Thyroid gland (tissue), 4 donors: ENCODE measurements around the gene UBE2E2. TPM values are rescaled to one million over a fixed set of nuclear protein-coding genes. Genes with fewer than 3 reads are reported as not detected.

Experiments
- DNase-seq, 2 donors: peaks; one replicate each; pipeline ENCODE4 v3.0.0-alpha.2; 2019
- H3K27ac ChIP-seq, 3 donors: fragments of 200-600 bp; sonication (generic); 1 replicate in 2 of 3; 2 replicates in 1 of 3; pipeline ENCODE4 v1.5.1; 2016 to 2019; ENCODE audit warnings: mild to moderate bottlenecking in 1 of 3, moderate library complexity in 1 of 3
- H3K27me3 ChIP-seq: fragments of 200-600 bp; sonication (generic); one replicate; pipeline ENCODE4 v1.5.1; 2019
- H3K36me3 ChIP-seq, 2 donors: fragments of 200-600 bp; sonication (generic); one replicate each; pipeline ENCODE4 v1.5.1; 2016 to 2019
- H3K4me1 ChIP-seq, 2 donors: fragments of 200-600 bp; sonication (generic); one replicate each; pipeline ENCODE4 v1.5.1; 2017 to 2019
- H3K4me3 ChIP-seq, 3 donors: fragments of 200-600 bp; sonication (generic); replicated peaks in 1 of 3; 1 replicate in 2 of 3; 2 replicates in 1 of 3; pipeline ENCODE4 v1.5.1; 2016; ENCODE audit warnings: mild to moderate bottlenecking in 1 of 3
- H3K9me3 ChIP-seq: fragments of 200-600 bp; sonication (generic); one replicate; pipeline ENCODE4 v1.5.1; 2017
- CTCF ChIP-seq, 6 experiments: fragments of 200-600 bp in 3 of 6; fragments of 450-650 bp in 3 of 6; sonication (generic) in 3 of 6; IDR thresholded peaks; one replicate each; pipeline ENCODE4 v1.5.1; 2016 to 2019; ENCODE audit warnings: antibody characterized with exemption in 6 of 6, mild to moderate bottlenecking in 2 of 6, inconsistent platforms in 1 of 6, moderate library complexity in 1 of 6
- POLR2A ChIP-seq, 2 donors: fragments of 450-650 bp; IDR thresholded peaks; one replicate each; pipeline ENCODE4 v1.6.1; 2017; ENCODE audit warnings: antibody characterized with exemption in 2 of 2, mild to moderate bottlenecking in 2 of 2, moderate library complexity in 1 of 2
- WGBS, 2 donors: methylation state at CpG; one replicate each; pipeline ENCODE4 v1.1.5; 2017; 5-methylcytosine and 5-hydroxymethylcytosine counted together
- intact Hi-C: fragments of 100-400 bp; cut with DNase I; formaldehyde crosslinking; loops from one replicate; pipeline ENCODE4 v1.15.1; 2023
- total RNA-seq, 4 donors: library from RNA; depleted of rRNA; stranded (reverse); fragments of >200 nt; gene quantifications; one replicate each; pipeline ENCODE4 v1.2.3, GENCODE V29; 2016

Gene UBE2E2
- total RNA-seq, 4 donors from 2014 or later: 28.5 to 46.0 (median 38.4) TPM

- no peak for DNase-seq
- Histone ChIP-seq H3K27ac (no peak overlapping the region), H3K4me3 (no peak overlapping the region), H3K36me3 (no peaks in the 10 kb centered on the region), H3K9me3 (no peaks in the 10 kb centered on the region), H3K27me3 (no peaks in the 10 kb centered on the region), H3K4me1 (no peaks in the 10 kb centered on the region)
- WGBS, 2 donors: 96% methylated on average over 8 of the region's 8 CpGs
- intact Hi-C loops: no loop called here
- TF ChIP-seq POLR2A (IDR thresholded peaks at IDR 0.05) (no peak), CTCF (IDR thresholded peaks at IDR 0.05) (no peak)
Observed at GRCh38 chr3:23580096-23580713, 377.1 kb downstream of the UBE2E2 start.

- no peaks in the 10 kb centered on the region for H3K9me3 ChIP-seq
- no peak overlapping the region for H3K4me3 ChIP-seq
- TF ChIP-seq POLR2A (IDR thresholded peaks at IDR 0.05): no peak
- TF ChIP-seq CTCF (IDR thresholded peaks at IDR 0.05): no peak
- no peaks in the 10 kb centered on the region for H3K36me3 ChIP-seq
- intact Hi-C loops: no loop called here
- no peak overlapping the region for H3K27ac ChIP-seq
- DNase-seq: no peak
- H3K4me1 ChIP-seq: no peaks in the 10 kb centered on the region
- WGBS, 2 donors: 95 to 97% methylated on average over 10 of the region's 10 CpGs
- H3K27me3 ChIP-seq: no peaks in the 10 kb centered on the region
Observed at GRCh38 chr3:23583980-23584740, 381.0 kb downstream of the UBE2E2 start.

DNA sequence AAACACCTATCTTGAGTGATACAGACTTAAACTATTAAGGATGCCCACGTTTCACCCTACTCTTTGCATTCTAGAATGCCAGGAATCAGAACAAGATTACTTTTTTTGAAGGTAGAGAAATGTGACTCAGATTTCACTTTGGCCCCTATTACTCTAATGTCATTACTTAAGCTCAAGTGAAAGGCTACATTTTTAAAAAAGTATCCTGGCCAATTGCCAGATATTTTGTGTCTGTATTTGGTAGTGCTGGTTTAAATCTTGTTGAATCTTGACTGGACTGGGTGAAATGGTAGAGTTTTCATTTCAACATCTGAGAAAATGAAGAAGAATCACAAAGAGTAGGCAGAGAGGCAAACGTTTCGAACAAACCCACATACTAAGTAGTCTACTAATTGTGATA is 384.4 kb downstream of the UBE2E2 start:
- 88 to 91% methylated on average over 3 of the region's 3 CpGs for WGBS, 2 donors

DNA sequence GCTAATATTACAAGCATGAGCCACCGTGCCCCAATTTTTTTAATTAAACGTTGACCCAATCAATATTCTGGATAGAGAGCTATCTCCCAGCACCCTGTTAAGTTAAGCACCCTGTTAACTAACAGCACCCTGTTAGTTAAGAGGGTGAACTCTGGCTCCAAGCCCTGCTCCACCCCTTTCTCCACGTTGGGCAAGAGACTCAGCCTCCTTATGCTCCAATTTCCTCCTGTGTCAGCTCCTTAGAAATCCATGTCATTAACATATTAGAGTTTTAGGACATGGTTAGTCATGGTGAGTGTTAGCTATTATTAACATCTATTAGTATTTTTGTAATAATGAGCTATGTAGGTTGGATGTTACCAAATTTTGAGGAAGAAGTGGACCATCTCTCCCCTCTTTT is 385.4 kb downstream of the UBE2E2 start:
- Histone ChIP-seq H3K27me3 (no peaks in the 10 kb centered on the region), H3K36me3 (no peaks in the 10 kb centered on the region), H3K4me3 (no peak overlapping the region), H3K9me3 (no peaks in the 10 kb centered on the region), H3K27ac (no peak overlapping the region), H3K4me1 (peaks cover 0 to 5% of the 10 kb centered on the region in 2 donors)
- intact Hi-C loops: no loop called here
- 71 to 77% methylated on average over 3 of the region's 3 CpGs for WGBS, 2 donors
- DNase-seq: no peak
- no peak for TF ChIP-seq CTCF (IDR thresholded peaks at IDR 0.05)
- TF ChIP-seq POLR2A (IDR thresholded peaks at IDR 0.05): no peak

More for the DNA sequence above, 384.4 kb downstream of the UBE2E2 start:
- intact Hi-C loops: no loop called here
- H3K27ac ChIP-seq: no peak overlapping the region
- no peaks in the 10 kb centered on the region for H3K9me3 ChIP-seq
- DNase-seq: no peak
- no peaks in the 10 kb centered on the region for H3K36me3 ChIP-seq
- H3K4me3 ChIP-seq: no peak overlapping the region
- peaks cover 0 to 5% of the 10 kb centered on the region in 2 donors for H3K4me1 ChIP-seq
- H3K27me3 ChIP-seq: no peaks in the 10 kb centered on the region
- no peak for TF ChIP-seq CTCF (IDR thresholded peaks at IDR 0.05)
- TF ChIP-seq POLR2A (IDR thresholded peaks at IDR 0.05): no peak

GRCh38 chr3:23589602-23590001 is 386.5 kb downstream of the UBE2E2 start:
- DNase-seq: no peak
- H3K4me1 ChIP-seq: peaks cover 0 to 5% of the 10 kb centered on the region in 2 donors
- intact Hi-C loops: no loop called here
- TF ChIP-seq POLR2A (IDR thresholded peaks at IDR 0.05) (no peak), CTCF (IDR thresholded peaks at IDR 0.05) (no peak)
- WGBS, 2 donors: 93% methylated on average over 10 of the region's 10 CpGs
- H3K9me3 ChIP-seq: no peaks in the 10 kb centered on the region
- no peaks in the 10 kb centered on the region for H3K36me3 ChIP-seq
- no peak overlapping the region for H3K27ac ChIP-seq
- H3K4me3 ChIP-seq: no peak overlapping the region
- no peaks in the 10 kb centered on the region for H3K27me3 ChIP-seq
